K562 (cell line): ENCODE results near the gene NT5C3B. TPM values are rescaled to one million over a fixed set of nuclear protein-coding genes. Genes with fewer than 3 reads are reported as not detected.

Experiments
- ATF1 ChIP-seq, 2 experiments: fragments of 450-650 bp in 1 of 2; IDR thresholded peaks; 2 replicates each; pipeline ENCODE4 v1.6.1; 2016; ENCODE audit warnings: missing compliant biosample characterization in 1 of 2, missing genetic modification characterization in 1 of 2
- CTBP1 ChIP-seq: fragments of 450-650 bp; IDR thresholded peaks from 2 replicates; pipeline ENCODE4 v1.6.1; 2016; ENCODE audit warnings: borderline replicate concordance
- IRF9 ChIP-seq: fragments of 450-650 bp; IDR thresholded peaks from 2 replicates; pipeline ENCODE4 v1.6.1; 2016; ENCODE audit warnings: missing biosample characterization, missing genetic modification characterization
- POLR2A ChIP-seq: fragments of 450-650 bp; conservative IDR thresholded peaks from 2 replicates; pipeline ENCODE4 v1.6.1; 2016
- PRDM10 ChIP-seq: fragments of 450-650 bp; IDR thresholded peaks from 2 replicates; pipeline ENCODE4 v1.6.1; 2018; ENCODE audit not compliant: partially characterized antibody
- TFAM ChIP-seq: fragments of 250-450 bp; sonication (Bioruptor Pico); conservative IDR thresholded peaks from 2 replicates; pipeline ENCODE4 v1.5.0; 2021; ENCODE audit warnings: mild to moderate bottlenecking, moderate library complexity
- polyA plus RNA-seq, 8 experiments: library from polyadenylated mRNA; depleted of rRNA in 4 of 8; stranded (reverse) in 5 of 8; unstranded in 3 of 8; fragments of >200 nt; fragmentation: Nextera tagmentation in 2 of 8; fragmentation: Illumina TruSeq in 1 of 8; extraction: Ambion mirVana in 2 of 8; extraction: Trizol in 1 of 8; gene quantifications; 2 replicates each; pipeline versions ENCODE4 v1.2.1 to v1.2.3, GENCODE V29; 2011 to 2014; ENCODE audit warnings: inconsistent platforms in 1 of 8, missing spikeins in 1 of 8
- total RNA-seq, 7 experiments: library from RNA; depleted of rRNA in 6 of 7; stranded (reverse); fragments of >200 nt in 6 of 7; fragmentation: Illumina TruSeq in 2 of 7; extraction: Trizol in 2 of 7; gene quantifications; 2 replicates each; pipeline versions ENCODE4 v1.2.1 to v1.2.3, GENCODE V29; 2011 to 2021; ENCODE audit warnings: low replicate concordance in 1 of 7

Gene NT5C3B
- total and polyA plus RNA-seq, 9 of the 15 experiments (the other 6 are each of a cell fraction or from before 2014, with no cell fraction given) = 2.0 to 166 (median 85.0) TPM

GRCh38 chr17:41787021-41787418, 49.0 kb downstream of the NT5C3B start (continued):
- peak; percentile 22 for TF ChIP-seq PRDM10
- no peak for TF ChIP-seq IRF9 (tag)
- TF ChIP-seq POLR2A = no peak
- TF ChIP-seq ATF1 (CRISPR knock-in tag; IDR thresholded peaks at IDR 0.05) = no peak
- 0 out of 2 replicates have a peak, but pooled peaks have one; percentile 5 for TF ChIP-seq ATF1 (tag; IDR thresholded peaks at IDR 0.05)
- no peak for TF ChIP-seq TFAM (CRISPR knock-in tag)
- peak; percentile 2; the same call in 1 of the 2 replicates for TF ChIP-seq CTBP1
